Activated CD4-positive, alpha-beta T cell treated with anti-CD3 and anti-CD28 coated beads, Interleukin-10, Interleukin-2, amounts not matched to agents 100 ng/mL and 50 ng/mL, durations not matched to agents 16 hours and 8 hours (primary cell): ENCODE measurements around the gene NOP14.
"Not testable (repeated sequence)": the region's sequence is repeated elsewhere in the genome, so short reads cannot be mapped to it uniquely, and the experiment has no call there.

Experiments used
- DNase-seq: peaks from one replicate; pipeline ENCODE4 v3.0.0-alpha.2; 2020

NOP14 gene

GRCh38 chr4:2961421-2961810 is 1.8 kb downstream of the NOP14 start:
- DNase-seq: peak; percentile 49

DNA sequence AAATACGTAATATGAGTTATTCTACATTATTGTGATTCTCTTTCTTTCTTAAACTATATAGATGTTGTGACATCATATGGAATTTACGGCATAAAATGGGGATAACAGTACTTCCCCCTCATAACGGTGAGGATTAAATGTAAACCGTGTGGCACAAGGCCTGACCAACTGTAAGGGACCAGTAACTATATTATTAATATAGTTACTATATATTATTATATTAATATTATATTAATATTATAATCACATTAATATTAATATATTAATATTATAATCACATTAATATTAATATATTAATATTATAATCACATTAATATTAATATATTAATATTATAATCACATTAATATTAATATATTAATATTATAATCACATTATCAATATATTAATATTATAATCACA is 2.8 kb downstream of the NOP14 start:
- DNase-seq: not testable (repeated sequence)

GRCh38 chr4:2958446-2958845 is 4.8 kb downstream of the NOP14 start:
- DNase-seq: no peak

DNA sequence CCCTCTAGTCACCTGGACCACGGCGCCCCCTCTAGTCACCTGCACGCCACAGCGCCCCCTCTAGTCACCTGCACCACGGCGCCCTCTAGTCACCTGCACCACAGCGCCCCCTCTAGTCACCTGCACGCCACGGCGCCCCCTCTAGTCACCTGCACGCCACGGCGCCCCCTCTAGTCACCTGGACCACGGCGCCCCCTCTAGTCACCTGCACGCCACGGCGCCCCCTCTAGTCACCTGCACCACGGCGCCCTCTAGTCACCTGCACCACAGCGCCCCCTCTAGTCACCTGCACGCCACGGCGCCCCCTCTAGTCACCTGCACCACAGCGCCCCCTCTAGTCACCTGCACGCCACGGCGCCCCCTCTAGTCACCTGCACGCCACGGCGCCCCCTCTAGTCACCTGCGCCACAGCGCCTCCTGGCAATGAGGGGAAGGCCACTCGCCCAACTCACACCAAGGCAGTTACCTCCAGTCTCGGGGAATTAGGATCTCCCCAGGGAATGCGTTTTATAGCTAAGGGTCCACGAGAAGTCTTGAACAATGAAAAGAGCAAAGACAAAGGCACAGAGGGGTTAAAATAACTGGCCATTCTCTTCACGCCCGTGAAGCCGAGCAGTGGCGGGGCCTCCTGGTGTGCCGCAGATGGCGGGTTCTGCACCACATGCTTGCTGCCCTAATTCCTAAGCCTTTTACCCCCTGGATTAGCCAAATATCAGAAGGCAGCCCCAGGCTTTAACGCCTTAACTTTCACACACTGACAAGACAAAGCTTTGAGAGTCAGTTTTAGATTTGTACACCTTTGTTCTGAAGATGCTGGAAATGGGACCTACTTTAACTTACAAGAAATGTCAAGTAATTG is 7.8 kb downstream of the NOP14 start:
- DNase-seq: not testable (repeated sequence)

DNA sequence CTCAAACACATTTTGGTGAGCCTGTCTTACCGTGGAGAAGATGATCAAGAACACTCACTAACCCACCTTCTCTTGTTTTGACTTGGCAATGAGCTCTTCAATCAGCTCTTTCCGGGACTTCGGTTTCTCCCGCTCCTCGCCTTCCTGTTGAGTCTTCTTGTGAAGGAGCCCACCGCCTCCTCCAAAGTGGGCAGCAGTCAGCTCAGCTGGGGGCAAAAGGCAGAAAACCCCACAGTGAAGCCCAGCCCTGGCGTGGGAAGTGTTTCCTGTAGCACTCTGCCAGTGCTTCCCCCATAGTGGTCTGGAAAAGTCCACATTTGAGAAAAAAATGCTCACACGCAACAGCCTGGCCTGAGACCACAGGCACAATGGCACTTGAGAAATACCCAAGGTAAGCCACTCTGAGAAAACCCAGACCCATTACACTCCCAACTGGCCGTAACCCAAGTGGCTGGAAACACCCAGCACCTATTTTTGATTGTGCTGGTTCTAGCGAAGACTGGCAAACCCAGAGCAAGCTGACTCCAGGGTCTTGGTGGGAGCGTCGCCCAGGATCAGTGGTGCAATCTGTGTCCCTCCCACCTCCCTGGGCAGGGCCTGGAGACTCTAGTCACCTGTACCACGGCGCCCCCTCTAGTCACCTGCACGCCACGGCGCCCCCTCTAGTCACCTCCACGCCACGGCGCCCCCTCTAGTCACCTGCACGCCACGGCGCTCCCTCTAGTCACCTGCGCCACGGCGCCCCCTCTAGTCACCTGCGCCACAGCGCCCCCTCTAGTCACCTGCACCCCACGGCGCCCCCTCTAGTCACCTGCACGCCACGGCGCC is 8.6 kb downstream of the NOP14 start:
- peak; percentile 93 for DNase-seq

- no peak for DNase-seq
These were observed 9.7 kb downstream of the NOP14 start for GRCh38 chr4:2953496-2953895.

- no peak for DNase-seq
These were observed 12.8 kb downstream of the NOP14 start for GRCh38 chr4:2950221-2950989.

DNA sequence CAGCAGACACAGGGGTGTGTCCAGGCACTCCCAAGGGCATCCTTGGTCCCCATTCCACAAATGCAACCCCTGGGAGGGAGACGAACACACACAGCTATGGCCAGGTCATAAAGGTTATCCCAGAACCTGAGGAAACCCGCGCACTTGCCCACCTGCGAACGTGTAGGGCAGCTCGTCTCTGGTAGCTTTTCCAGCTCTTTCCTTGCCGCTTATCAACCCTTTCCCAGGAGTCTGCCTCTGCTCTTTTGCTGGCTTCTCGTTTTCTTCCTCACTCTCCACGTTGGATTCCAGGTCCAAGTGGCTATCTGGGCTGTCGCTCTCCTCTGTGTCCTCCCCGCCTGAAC is 13.5 kb downstream of the NOP14 start:
- DNase-seq: no peak

DNA sequence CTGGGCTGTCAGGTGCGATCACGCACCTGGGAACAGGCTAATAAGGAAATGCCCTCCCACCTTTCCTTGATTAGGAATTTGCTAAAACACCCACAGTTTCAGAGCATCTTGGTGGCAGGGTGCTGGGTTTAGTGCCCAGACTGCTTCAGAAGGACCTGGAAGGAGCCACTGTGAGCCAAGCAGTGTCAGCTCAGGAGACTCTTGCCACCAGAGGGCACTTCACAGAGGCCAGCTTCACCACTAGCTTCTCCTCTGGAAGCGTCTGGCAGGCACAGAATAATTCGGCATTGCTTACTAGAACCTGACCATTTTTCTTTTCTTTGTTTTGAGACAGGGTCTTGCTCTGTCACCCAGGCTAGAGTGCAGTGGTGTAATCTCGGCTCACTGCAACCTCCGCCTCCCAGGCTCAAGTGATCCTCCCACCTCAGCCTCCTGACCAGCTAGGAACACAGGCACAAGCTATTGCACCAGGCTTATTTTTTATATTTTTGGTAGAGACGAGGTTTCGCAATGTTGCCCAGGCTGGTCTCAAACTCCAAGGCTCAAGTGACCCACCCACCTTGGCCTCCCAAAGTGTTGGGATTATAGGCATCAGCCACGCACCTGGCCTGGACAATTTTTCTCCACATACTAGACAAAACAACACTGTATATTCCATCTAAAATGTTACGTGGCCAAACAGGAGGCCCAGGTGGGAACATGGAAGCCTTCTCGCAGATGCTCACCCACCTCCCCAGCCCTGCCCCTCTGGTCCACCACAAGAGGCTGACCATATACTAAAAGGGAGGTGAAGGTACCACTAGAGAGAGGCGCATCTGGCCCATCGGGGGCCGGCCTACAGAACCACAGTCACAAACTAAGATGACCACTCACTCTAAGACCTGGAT is 14.1 kb downstream of the NOP14 start:
- peak; percentile 38 for DNase-seq

DNA sequence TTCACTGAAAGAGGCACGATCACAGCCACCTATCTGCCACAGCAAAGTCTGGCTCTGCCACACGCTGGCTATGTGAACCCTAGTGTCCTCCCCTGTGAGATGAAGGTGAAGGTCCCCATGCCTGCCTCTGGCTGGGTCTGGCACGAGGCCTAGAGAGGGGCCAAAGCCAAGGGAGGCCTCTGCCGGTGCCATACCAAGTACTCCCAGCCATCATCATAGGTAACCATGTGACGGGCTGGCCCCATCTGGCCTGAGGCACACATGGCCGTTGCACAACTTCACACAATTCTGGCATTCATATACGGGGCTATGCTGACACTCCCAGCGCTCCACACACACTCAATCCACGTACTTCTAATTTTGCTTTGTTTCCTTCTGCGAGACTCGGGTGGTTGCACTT is 15.3 kb downstream of the NOP14 start:
- no peak for DNase-seq

GRCh38 chr4:2946812-2947600 is 16.2 kb downstream of the NOP14 start:
- DNase-seq: no peak

GRCh38 chr4:2945619-2946604 is 17.3 kb downstream of the NOP14 start:
- not testable (repeated sequence) for DNase-seq

GRCh38 chr4:2944586-2945526 is 18.4 kb downstream of the NOP14 start:
- no peak for DNase-seq

DNA sequence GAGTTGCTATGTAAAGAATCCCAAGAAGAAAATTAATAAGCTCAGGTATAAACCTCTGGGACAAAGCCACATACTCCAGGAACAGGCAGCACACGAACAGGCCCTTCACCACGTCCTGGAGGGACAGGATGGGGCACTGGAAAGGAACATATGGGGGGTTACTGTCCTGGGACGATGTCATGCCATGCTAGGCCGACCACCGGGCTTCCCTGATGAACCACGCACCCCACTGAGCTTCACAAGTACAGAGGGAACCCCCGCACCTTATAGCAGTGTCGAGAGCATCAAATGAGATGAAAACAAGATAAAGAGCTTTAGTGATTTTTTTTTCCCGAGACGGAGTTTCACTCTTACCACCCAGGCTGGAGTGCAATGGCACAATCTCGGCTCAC is 19.1 kb downstream of the NOP14 start:
- no peak for DNase-seq

DNA sequence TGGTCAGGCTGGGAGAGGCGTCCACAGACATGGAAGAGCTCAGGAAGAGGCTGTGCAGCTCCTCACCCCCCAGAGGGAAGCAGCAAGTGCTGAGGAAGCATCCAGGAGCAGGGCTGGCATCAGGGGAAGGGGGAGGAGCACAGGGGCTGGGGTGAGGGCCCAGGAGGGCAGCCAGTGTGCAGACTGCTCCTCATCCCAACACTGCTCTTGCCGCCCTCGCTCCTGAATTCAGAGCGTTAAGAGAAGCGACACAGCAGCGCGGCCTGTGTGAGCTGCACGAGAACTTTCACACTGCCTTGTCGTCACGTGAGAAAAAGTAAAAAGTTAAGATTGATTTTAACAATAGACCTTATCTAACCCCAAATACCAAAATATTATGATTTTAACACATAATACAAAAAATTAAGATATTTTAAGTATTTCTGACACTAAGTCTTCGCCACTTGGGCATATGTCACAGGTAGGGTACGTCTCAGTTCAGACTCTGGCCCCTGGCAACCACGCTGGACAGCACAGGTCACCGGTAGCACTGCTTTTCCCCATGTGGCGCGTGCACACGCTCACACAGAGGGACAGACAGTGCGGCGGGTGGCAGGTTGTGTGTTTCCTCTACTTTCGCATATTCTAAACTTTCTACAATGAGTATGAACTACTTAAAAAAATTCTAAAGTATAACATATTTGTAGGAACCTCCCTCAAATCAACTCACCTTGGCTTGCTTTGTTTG is 19.7 kb downstream of the NOP14 start:
- DNase-seq: no peak

- peak; percentile 30 for DNase-seq
These were observed 20.5 kb downstream of the NOP14 start for GRCh38 chr4:2942532-2943363.

DNA sequence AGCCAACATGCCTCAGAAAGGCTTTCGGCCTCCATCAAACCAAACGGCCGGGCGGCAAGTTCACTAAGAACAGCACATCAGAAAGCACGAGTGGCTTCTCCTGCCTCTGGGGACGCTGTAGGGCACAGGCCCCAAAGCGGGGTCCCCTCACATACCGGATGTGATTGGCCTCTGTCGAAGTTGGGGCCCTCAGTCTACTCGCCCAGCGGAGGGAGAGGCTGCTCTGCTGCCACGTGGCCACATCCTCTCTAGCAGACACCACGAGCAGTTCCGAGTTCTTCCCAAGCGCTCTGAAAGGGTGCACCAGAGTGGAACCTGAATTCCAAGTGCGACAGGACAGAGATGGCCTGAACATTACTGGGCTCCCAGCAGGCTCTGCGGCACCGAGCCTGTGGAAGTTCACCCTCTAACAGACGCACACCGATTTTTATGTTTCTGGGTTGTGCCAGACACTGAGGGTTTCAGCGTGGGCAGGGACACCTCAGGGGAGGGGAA is 21.1 kb downstream of the NOP14 start:
- DNase-seq: no peak
